SU-DHL-6 (cell line): Measurements from ENCODE around the gene CALN1.

Experiments used
- H2AFZ ChIP-seq: fragments of 200-600 bp; sonication (generic); 2 replicates; pipeline ENCODE4 v1.6.1; 2014; ENCODE audit warnings: low read depth, mild to moderate bottlenecking, moderate library complexity, mixed read lengths, antibody characterized with exemption, low read length; ENCODE audit not compliant: severe bottlenecking
- H3F3A ChIP-seq: fragments of 200-600 bp; shearing (Covaris generic); 2 replicates; pipeline ENCODE4 v1.6.0; 2016; ENCODE audit warnings: antibody characterized with exemption, mild to moderate bottlenecking; ENCODE audit not compliant: insufficient read depth
- H3K27ac ChIP-seq: fragments of 200-600 bp; sonication (generic); 2 replicates; pipeline ENCODE4 v1.5.1; 2016; ENCODE audit warnings: low read depth, mild to moderate bottlenecking, low read length, moderate library complexity, mixed read lengths
- H3K27me3 ChIP-seq: fragments of 200-600 bp; sonication (generic), shearing (Covaris generic); 2 replicates; pipeline ENCODE4 v1.6.0; 2014; ENCODE audit warnings: mild to moderate bottlenecking, low read length
- H3K36me3 ChIP-seq: fragments of 200-600 bp; sonication (generic); 2 replicates; pipeline ENCODE4 v1.6.1; 2014; ENCODE audit warnings: mild to moderate bottlenecking, low read length, mixed read lengths
- H3K4me2 ChIP-seq: fragments of 300-600, 200-600 bp; shearing (Covaris generic), sonication (generic); 2 replicates; pipeline ENCODE4 v1.6.0; 2014; ENCODE audit warnings: low read length, low read depth, mild to moderate bottlenecking; ENCODE audit not compliant: poor library complexity, severe bottlenecking
- H3K4me3 ChIP-seq: fragments of 200-600 bp; sonication (generic); 2 replicates; pipeline ENCODE4 v1.5.1; 2014; ENCODE audit warnings: antibody characterized with exemption, low read length, mild to moderate bottlenecking, mixed read lengths; ENCODE audit not compliant: insufficient read depth, poor library complexity, severe bottlenecking
- H3K79me2 ChIP-seq: fragments of 200-600 bp; sonication (generic); 2 replicates; pipeline ENCODE4 v1.6.1; 2014; ENCODE audit warnings: mild to moderate bottlenecking, low read length, moderate library complexity; ENCODE audit not compliant: insufficient read depth
- H3K9ac ChIP-seq: fragments of 200-600 bp; sonication (generic); 2 replicates; pipeline ENCODE4 v1.7.0; 2014; ENCODE audit warnings: mild to moderate bottlenecking, low read length
- H3K9me2 ChIP-seq: fragments of 200-600 bp; sonication (generic); replicated peaks from 2 replicates; pipeline ENCODE4 v1.6.1; 2014; ENCODE audit warnings: low read length; ENCODE audit not compliant: insufficient read depth
- H3K9me3 ChIP-seq: fragments of 200-600 bp; sonication (generic); 2 replicates; pipeline ENCODE4 v1.6.1; 2014; ENCODE audit warnings: low read length, mixed read lengths; ENCODE audit not compliant: insufficient read depth
- H4K20me1 ChIP-seq: fragments of 200-600 bp; sonication (generic); 2 replicates; pipeline ENCODE4 v1.6.1; 2014; ENCODE audit warnings: low read depth, mild to moderate bottlenecking, antibody characterized with exemption, low read length, moderate library complexity, mixed read lengths
- CTCF ChIP-seq: fragments of 200-600 bp; sonication (generic); IDR thresholded peaks from one replicate; pipeline ENCODE4 v1.5.1; 2017; ENCODE audit warnings: antibody characterized with exemption, mild to moderate bottlenecking, low read length, moderate library complexity; ENCODE audit not compliant: insufficient read depth, poor library complexity, severe bottlenecking
- EZH2phosphoT487 ChIP-seq: fragments of 200-600 bp; sonication (generic), shearing (Covaris generic); conservative IDR thresholded peaks from 2 replicates; pipeline ENCODE4 v1.6.1; 2018; ENCODE audit warnings: mild to moderate bottlenecking, antibody characterized with exemption, low read length, moderate library complexity, mixed read lengths

The CALN1 gene

DNA sequence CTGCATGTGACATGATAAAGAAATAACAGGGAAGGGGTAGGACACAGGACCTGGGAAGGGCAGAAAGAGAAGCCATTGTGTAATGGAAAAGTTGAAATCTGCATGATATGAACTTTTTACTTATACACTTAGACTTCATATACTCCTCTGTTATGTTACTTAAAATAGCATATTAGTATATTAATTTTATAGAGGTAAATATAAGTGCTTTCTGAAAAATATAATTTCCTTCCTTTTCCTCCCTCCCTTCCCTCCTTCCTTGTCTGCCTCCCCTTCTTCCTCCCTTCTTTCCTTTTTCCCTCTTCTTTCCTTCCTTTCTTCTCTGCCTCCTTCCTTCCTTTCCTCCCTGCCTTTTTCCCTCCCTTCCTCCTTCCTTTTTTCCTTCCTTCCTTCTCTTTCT lies 363.7 kb downstream of the CALN1 start:
- Histone ChIP-seq H3K9ac (no peak overlapping the region), H3K27me3 (no peaks in the 10 kb centered on the region), H3K9me2 (no peaks in the 10 kb centered on the region), H3K27ac (no peak overlapping the region), H3K4me3 (no peak overlapping the region), H3K79me2 (no peaks in the 10 kb centered on the region), H3K4me2 (no peak overlapping the region), H3F3A (no peaks in the 10 kb centered on the region), H3K9me3 (no peaks in the 10 kb centered on the region), H2AFZ (no peak overlapping the region), H4K20me1 (no peaks in the 10 kb centered on the region), H3K36me3 (no peaks in the 10 kb centered on the region)
- TF ChIP-seq CTCF (no peak), EZH2phosphoT487 (no peak)

GRCh38 chr7:72042855-72043254 lies 369.3 kb downstream of the CALN1 start:
- no peak overlapping the region for H3K4me2 ChIP-seq
- TF ChIP-seq CTCF: no peak
- TF ChIP-seq EZH2phosphoT487: no peak
- H3K27ac ChIP-seq: no peak overlapping the region

GRCh38 chr7:72040641-72041040 lies 371.5 kb downstream of the CALN1 start:
- Histone ChIP-seq H3K36me3 (no peaks in the 10 kb centered on the region), H3K4me2 (no peak overlapping the region), H3K9ac (no peak overlapping the region), H3K9me3 (peaks cover 9% of the 10 kb centered on the region; the same call in 1 of the 2 replicates), H3K9me2 (no peaks in the 10 kb centered on the region), H3K27me3 (no peaks in the 10 kb centered on the region), H2AFZ (no peak overlapping the region), H3K79me2 (no peaks in the 10 kb centered on the region), H4K20me1 (no peaks in the 10 kb centered on the region), H3K4me3 (no peak overlapping the region), H3K27ac (no peak overlapping the region), H3F3A (no peaks in the 10 kb centered on the region)
- TF ChIP-seq EZH2phosphoT487 (no peak), CTCF (no peak)

More at GRCh38 chr7:72042855-72043254, 369.3 kb downstream of the CALN1 start:
- H3K79me2 ChIP-seq: no peaks in the 10 kb centered on the region
- no peaks in the 10 kb centered on the region for H3K36me3 ChIP-seq
- no peaks in the 10 kb centered on the region for H3F3A ChIP-seq
- no peak overlapping the region for H3K9ac ChIP-seq
- no peaks in the 10 kb centered on the region for H3K27me3 ChIP-seq
- no peak overlapping the region for H3K4me3 ChIP-seq
- H2AFZ ChIP-seq: no peak overlapping the region
- no peaks in the 10 kb centered on the region for H4K20me1 ChIP-seq
- peaks cover 9% of the 10 kb centered on the region; the same call in 1 of the 2 replicates for H3K9me3 ChIP-seq
- no peaks in the 10 kb centered on the region for H3K9me2 ChIP-seq
